Lower lobe of right lung (tissue), 2 donors: ENCODE results near the gene HOXA4. TPM values are rescaled to one million over a fixed set of nuclear protein-coding genes. Genes with fewer than 3 reads are reported as not detected.

Experiments used
- ATAC-seq, 2 donors: fragments of 200-7000 bp; cut with Tn5 transposase; one replicate each; pipeline ENCODE4 v1.9.1; 2020 to 2022; ENCODE audit warnings: mild to moderate bottlenecking in 2 of 2, moderate library complexity in 2 of 2
- DNase-seq: peaks from one replicate; pipeline ENCODE4 v3.0.0-alpha.2; 2020
- H3K27ac ChIP-seq: fragments of 200-600 bp; one replicate; pipeline ENCODE4 v1.8.0; 2022
- H3K27me3 ChIP-seq: fragments of 200-600 bp; one replicate; pipeline ENCODE4 v1.8.0; 2022; ENCODE audit warnings: low read depth
- H3K36me3 ChIP-seq: fragments of 200-600 bp; one replicate; pipeline ENCODE4 v1.8.0; 2022; ENCODE audit warnings: mild to moderate bottlenecking
- H3K4me1 ChIP-seq: fragments of 200-600 bp; one replicate; pipeline ENCODE4 v1.8.0; 2022
- H3K4me3 ChIP-seq: fragments of 200-600 bp; one replicate; pipeline ENCODE4 v1.8.0; 2022; ENCODE audit warnings: mild to moderate bottlenecking
- H3K9me3 ChIP-seq: fragments of 200-600 bp; one replicate; pipeline ENCODE4 v1.8.0; 2022
- intact Hi-C: fragments of 100-400 bp; cut with DNase I; formaldehyde crosslinking; loops from one replicate; pipeline ENCODE4 v1.11.0; 2022
- total RNA-seq: library from RNA; stranded (reverse); fragmentation: NEBNext Ultra II Directional; extraction: Animal tissue kit (Norgen Biotek cat#: 25700); gene quantifications from one replicate; pipeline ENCODE4 v1.2.1, GENCODE V29; 2021
- TF ChIP-seq, protein P1 (sequence below): fragments of 200-600 bp; IDR thresholded peaks from one replicate; pipeline ENCODE4 v1.8.0; 2022; ENCODE audit warnings: antibody characterized with exemption, mild to moderate bottlenecking
- donor health status: DM: no; HTN: yes; CAD: no; lungs with severe emphysema.

HOXA4 gene
- total RNA-seq, 1 donor from 2014 or later: 8.5 TPM

GRCh38 chr7:27171325-27171636 is 40.7 kb upstream of the HOXA4 start:
- no peaks in the 10 kb centered on the region for H3K9me3 ChIP-seq
- DNase-seq (no peak), ATAC-seq (no peak)
- intact Hi-C loops: no loop called here
- no peaks in the 10 kb centered on the region for H3K36me3 ChIP-seq
- TF ChIP-seq, protein P1, sequence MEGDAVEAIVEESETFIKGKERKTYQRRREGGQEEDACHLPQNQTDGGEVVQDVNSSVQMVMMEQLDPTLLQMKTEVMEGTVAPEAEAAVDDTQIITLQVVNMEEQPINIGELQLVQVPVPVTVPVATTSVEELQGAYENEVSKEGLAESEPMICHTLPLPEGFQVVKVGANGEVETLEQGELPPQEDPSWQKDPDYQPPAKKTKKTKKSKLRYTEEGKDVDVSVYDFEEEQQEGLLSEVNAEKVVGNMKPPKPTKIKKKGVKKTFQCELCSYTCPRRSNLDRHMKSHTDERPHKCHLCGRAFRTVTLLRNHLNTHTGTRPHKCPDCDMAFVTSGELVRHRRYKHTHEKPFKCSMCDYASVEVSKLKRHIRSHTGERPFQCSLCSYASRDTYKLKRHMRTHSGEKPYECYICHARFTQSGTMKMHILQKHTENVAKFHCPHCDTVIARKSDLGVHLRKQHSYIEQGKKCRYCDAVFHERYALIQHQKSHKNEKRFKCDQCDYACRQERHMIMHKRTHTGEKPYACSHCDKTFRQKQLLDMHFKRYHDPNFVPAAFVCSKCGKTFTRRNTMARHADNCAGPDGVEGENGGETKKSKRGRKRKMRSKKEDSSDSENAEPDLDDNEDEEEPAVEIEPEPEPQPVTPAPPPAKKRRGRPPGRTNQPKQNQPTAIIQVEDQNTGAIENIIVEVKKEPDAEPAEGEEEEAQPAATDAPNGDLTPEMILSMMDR: no peak
- H3K4me3 ChIP-seq: no peak overlapping the region
- H3K4me1 ChIP-seq: peaks cover 42% of the 10 kb centered on the region
- H3K27me3 ChIP-seq: peaks cover 100% of the 10 kb centered on the region
- H3K27ac ChIP-seq: no peak overlapping the region

- no peaks in the 10 kb centered on the region for H3K36me3 ChIP-seq
- ATAC-seq (no peak), DNase-seq (no peak)
- intact Hi-C loops: no loop called here
- no peak overlapping the region for H3K27ac ChIP-seq
- no peaks in the 10 kb centered on the region for H3K9me3 ChIP-seq
- TF ChIP-seq, protein P1: no peak
- no peak overlapping the region for H3K4me3 ChIP-seq
- H3K27me3 ChIP-seq: peaks cover 100% of the 10 kb centered on the region
- H3K4me1 ChIP-seq: peaks cover 48% of the 10 kb centered on the region
These were observed 40.1 kb upstream of the HOXA4 start for GRCh38 chr7:27170426-27171324.

- no peak overlapping the region for H3K4me3 ChIP-seq
- H3K27ac ChIP-seq: no peak overlapping the region
- H3K4me1 ChIP-seq: peaks cover 54% of the 10 kb centered on the region
These were observed 39.3 kb upstream of the HOXA4 start for GRCh38 chr7:27169658-27170425.

GRCh38 chr7:27168265-27168947 is 37.8 kb upstream of the HOXA4 start:
- Histone ChIP-seq H3K4me3 (no peak overlapping the region), H3K4me1 (peaks cover 52% of the 10 kb centered on the region), H3K36me3 (no peaks in the 10 kb centered on the region), H3K27me3 (peaks cover 100% of the 10 kb centered on the region), H3K27ac (no peak overlapping the region), H3K9me3 (no peaks in the 10 kb centered on the region)
- intact Hi-C loops: no loop called here
- TF ChIP-seq, protein P1: no peak
- DNase-seq: peak; percentile 42
- ATAC-seq: no peak

More at GRCh38 chr7:27169658-27170425, 39.3 kb upstream of the HOXA4 start:
- Histone ChIP-seq H3K9me3 (no peaks in the 10 kb centered on the region), H3K36me3 (no peaks in the 10 kb centered on the region), H3K27me3 (peaks cover 100% of the 10 kb centered on the region)
- peak; percentile 39 for DNase-seq
- no peak for ATAC-seq
- intact Hi-C loops: no loop called here
- TF ChIP-seq, protein P1: no peak

GRCh38 chr7:27167916-27168264 is 37.3 kb upstream of the HOXA4 start:
- no peak for DNase-seq
- H3K4me1 ChIP-seq: peaks cover 47% of the 10 kb centered on the region
- no peak for ATAC-seq
- no peaks in the 10 kb centered on the region for H3K9me3 ChIP-seq
- intact Hi-C loops: no loop called here
- no peaks in the 10 kb centered on the region for H3K36me3 ChIP-seq
- TF ChIP-seq, protein P1: no peak
- no peak overlapping the region for H3K27ac ChIP-seq
- H3K27me3 ChIP-seq: peaks cover 100% of the 10 kb centered on the region
- no peak overlapping the region for H3K4me3 ChIP-seq
